ENCODE measurements around the gene UMODL1. TPM values are rescaled to one million over a fixed set of nuclear protein-coding genes. Genes with fewer than 3 reads are reported as not detected.

Gene UMODL1
- total RNA-seq, 6 donors from 2014 or later, result 0.07 to 6.3 (median 0.59) TPM; not detected in 1

DNA sequence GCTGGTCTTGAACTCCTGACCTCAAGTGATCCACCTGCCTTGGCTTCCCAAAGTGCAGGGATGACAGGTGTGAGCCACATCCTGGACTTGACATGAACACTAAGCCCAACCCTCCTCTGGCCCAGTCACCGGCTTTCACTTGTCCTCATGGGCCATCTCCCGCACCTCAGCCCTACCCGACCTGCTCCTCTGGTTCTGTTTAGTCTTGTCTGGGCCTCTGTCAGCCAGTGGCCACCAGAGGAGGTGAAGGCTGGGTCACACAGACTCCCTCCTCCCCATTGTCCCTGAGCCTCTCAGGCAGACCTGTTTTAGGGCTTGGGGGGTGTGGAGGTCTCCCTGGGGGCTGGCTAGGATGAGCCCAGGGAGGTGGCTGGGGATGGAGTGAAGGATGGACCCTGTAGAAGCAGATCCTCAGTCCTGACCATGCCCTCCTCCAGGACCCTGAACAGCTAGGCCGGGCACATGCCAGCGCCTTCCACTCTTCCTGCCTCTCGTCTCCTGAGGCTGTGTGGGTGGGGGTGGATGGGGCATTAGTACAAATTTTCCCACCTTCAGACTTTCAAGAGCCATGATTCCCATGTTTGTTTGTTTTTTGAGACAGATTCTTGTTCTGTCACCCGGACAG is 26.1 kb upstream of the UMODL1 start:
- no peak overlapping the region for H3K27ac ChIP-seq
- 76 to 92% methylated on average over 7 of the region's 7 CpGs for WGBS, 2 donors
- H3K4me1 ChIP-seq, result peaks cover 0 to 5% (median 4%) of the 10 kb centered on the region in 4 donors
- H3K9me3 ChIP-seq, result no peaks in the 10 kb centered on the region
- no peak for DNase-seq
- no peak overlapping the region for H3K4me3 ChIP-seq
- TF ChIP-seq, protein P1, sequence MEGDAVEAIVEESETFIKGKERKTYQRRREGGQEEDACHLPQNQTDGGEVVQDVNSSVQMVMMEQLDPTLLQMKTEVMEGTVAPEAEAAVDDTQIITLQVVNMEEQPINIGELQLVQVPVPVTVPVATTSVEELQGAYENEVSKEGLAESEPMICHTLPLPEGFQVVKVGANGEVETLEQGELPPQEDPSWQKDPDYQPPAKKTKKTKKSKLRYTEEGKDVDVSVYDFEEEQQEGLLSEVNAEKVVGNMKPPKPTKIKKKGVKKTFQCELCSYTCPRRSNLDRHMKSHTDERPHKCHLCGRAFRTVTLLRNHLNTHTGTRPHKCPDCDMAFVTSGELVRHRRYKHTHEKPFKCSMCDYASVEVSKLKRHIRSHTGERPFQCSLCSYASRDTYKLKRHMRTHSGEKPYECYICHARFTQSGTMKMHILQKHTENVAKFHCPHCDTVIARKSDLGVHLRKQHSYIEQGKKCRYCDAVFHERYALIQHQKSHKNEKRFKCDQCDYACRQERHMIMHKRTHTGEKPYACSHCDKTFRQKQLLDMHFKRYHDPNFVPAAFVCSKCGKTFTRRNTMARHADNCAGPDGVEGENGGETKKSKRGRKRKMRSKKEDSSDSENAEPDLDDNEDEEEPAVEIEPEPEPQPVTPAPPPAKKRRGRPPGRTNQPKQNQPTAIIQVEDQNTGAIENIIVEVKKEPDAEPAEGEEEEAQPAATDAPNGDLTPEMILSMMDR (IDR thresholded peaks at IDR 0.05), result no peak
- TF ChIP-seq POLR2A (IDR thresholded peaks at IDR 0.05) (no peak), EP300 (IDR thresholded peaks at IDR 0.05) (no peak), POLR2AphosphoS5 (IDR thresholded peaks at IDR 0.05) (no peak)
- no peaks in the 10 kb centered on the region for H3K27me3 ChIP-seq
- no peaks in the 10 kb centered on the region for H3K36me3 ChIP-seq
- no peak for ATAC-seq (ENCODE audit: low FRiP score in 2 of 2)

DNA sequence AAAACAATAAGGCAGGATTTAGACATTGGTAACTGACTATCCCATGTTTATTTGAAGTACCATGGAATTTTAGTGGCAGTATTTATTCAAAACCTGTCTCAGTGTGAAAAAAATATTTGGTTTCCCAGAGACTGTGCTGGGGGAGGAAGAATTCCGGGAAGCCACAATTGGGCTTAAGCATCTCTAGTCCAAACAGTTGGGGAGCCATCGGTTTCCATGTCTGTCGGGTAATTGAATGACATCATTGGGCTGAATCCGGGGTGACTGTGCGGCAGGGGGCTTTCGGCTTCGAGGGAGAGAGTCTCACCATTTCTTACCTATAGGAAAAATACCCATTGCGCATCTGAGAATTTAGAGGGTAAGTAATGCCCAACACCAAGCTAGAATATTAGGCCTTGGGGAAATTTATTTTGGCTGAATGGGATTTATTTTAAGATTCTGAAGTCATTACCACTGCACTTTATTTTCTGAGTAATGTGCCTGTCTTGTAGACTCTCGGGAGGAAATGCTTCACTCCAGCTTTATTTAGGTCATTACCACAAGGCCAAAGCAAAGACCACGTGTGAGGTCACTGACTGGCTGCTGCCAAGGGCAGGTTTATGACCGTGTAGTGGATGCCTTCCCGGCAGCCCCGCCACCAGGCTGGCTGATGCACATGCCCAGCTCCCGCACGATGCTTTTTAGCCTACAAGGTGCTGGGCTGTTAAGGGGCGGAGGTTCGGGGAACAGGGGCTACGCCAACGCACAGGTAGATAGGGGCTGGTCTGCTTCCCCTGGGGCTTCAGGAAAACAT is 23.1 kb upstream of the UMODL1 start:
- Histone ChIP-seq H3K9me3 (no peaks in the 10 kb centered on the region), H3K4me1 (no peaks in the 10 kb centered on the region), H3K36me3 (no peaks in the 10 kb centered on the region), H3K4me3 (no peak overlapping the region), H3K27ac (no peak overlapping the region), H3K27me3 (no peaks in the 10 kb centered on the region)
- WGBS, 2 donors, result 71 to 82% methylated on average over 19 of the region's 19 CpGs
- TF ChIP-seq, protein P1 (IDR thresholded peaks at IDR 0.05), result no peak
- TF ChIP-seq EP300 (IDR thresholded peaks at IDR 0.05) (no peak), POLR2AphosphoS5 (IDR thresholded peaks at IDR 0.05) (no peak), POLR2A (IDR thresholded peaks at IDR 0.05) (no peak)
- ATAC-seq (ENCODE audit: low FRiP score in 2 of 2) (peak in 1 of 2 donors; percentile 91), DNase-seq (no peak)

DNA sequence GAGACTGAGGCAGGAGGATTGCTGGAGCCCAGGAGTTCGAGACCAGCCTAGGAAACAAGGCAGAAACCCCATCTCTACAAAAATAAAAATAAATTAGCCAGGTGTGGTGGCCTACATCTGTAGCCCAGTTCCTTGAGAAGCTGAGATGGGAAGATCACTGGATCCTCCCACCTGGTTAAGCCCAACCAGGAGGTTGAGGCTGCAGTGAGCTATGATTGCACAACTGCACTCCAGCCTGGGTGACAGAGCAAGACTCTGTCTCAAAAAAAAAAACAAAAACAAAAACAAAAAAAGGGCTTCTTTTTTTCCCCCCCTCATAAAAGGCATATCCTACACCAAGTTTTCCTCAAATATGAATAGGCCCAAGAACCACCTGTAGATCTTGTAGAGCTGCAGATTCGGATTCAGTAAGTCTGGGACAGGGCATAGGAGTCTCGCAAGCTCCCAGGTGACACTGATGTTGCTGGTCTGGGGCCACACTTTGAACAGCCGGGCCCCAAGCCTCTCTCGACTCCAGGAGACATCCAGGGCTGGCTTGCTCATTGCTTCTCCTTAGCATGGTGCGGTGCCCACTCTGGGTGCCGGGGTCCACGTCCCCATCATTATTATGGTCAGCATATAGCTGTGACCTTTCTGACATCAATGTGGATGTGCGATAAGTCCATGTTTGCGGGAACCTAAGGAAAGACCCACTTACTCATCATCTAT is 22.1 kb upstream of the UMODL1 start:
- Histone ChIP-seq H3K4me1 (no peaks in the 10 kb centered on the region), H3K36me3 (no peaks in the 10 kb centered on the region), H3K4me3 (no peak overlapping the region), H3K27me3 (no peaks in the 10 kb centered on the region), H3K9me3 (no peaks in the 10 kb centered on the region), H3K27ac (no peak overlapping the region)
- 79 to 95% methylated on average over 5 to 10 of the region's 10 CpGs for WGBS, 2 donors
- DNase-seq (no peak), ATAC-seq (ENCODE audit: low FRiP score in 2 of 2) (no peak)
- TF ChIP-seq POLR2A (IDR thresholded peaks at IDR 0.05) (no peak), POLR2AphosphoS5 (IDR thresholded peaks at IDR 0.05) (no peak), EP300 (IDR thresholded peaks at IDR 0.05) (no peak)

DNA sequence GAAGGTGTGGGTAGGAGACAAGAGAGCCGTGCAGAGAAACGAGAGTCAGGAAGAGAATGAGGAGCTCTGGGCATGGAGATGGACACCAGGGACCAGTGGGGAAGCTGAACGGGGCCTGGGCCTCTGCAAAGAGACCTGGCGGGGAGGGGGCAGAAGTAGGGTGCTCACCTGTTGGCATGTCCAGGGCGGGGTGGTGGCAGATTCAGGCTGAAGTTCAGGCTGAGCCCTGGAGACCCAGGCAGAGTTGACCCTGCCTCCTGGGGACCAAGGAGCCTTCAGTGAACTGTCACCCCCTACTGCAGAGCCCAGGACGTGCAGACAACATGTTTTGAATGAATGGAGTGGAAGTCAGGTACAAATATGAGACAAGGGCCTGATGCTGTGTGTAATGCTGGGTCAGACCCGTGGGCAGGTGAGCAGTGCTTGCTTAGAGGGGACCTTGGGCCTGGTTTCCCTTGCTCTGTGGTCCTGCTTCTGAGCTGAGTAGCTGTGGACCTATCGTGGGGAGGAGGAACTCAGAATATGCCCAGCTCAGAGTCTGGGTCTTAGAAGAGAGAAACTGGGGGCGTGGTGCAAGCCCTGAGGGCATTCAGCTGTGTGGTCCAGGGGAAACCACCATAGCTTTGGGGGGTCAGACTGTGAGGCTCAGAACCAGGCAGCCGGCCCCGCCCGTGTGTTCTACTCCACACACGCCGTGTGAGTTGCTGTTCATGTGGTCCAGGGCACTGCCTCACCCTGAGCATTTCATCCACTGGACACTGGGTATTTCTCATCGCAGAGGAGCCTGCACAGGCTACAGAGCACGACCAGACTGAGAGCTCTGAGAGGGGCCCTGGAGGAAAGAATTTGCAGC is 21.3 kb upstream of the UMODL1 start:
- Histone ChIP-seq H3K36me3 (no peaks in the 10 kb centered on the region), H3K9me3 (no peaks in the 10 kb centered on the region), H3K4me3 (no peak overlapping the region), H3K27ac (no peak overlapping the region), H3K27me3 (no peaks in the 10 kb centered on the region), H3K4me1 (no peaks in the 10 kb centered on the region)
- WGBS, 2 donors, result 86 to 90% methylated on average over 16 of the region's 16 CpGs
- DNase-seq (no peak), ATAC-seq (ENCODE audit: low FRiP score in 2 of 2) (no peak)
- TF ChIP-seq EP300 (IDR thresholded peaks at IDR 0.05), result no peak
- TF ChIP-seq, protein P1 (IDR thresholded peaks at IDR 0.05), result no peak
- TF ChIP-seq POLR2A (IDR thresholded peaks at IDR 0.05), result no peak
- no peak for TF ChIP-seq POLR2AphosphoS5 (IDR thresholded peaks at IDR 0.05)
